ENCODE measurements around the gene POU5F1. TPM values are rescaled to one million over a fixed set of nuclear protein-coding genes. Genes with fewer than 3 reads are reported as not detected.

Gene POU5F1
- total RNA-seq, 1 experiment from 2014 or later: 1.1 TPM

DNA sequence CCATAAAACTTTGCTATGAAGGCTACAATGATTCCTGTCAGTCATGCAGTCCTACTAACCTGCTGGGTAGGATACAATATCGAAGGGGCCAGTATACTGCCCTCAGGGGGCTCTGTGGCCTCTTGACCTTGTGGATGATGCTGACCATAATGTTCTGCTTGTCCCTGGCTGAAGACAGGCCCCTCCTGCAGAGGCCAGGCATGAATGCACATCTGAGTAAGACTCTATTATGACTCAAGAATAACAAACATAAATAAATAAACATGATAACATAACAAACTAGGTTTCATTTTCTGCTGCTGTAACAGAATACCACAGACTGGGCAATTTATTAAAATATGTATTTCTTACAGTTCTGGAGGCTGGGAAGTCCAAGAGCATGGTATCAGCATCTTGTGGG is 44.0 kb upstream of the POU5F1 start:
- BruUV-seq (replicated peaks): no TSS peak
- ATAC-seq (peak; percentile 93), DNase-seq (ENCODE audit: low read depth, low spot score) (peak; percentile 20)
- Histone ChIP-seq H3K27ac (ENCODE audit: low read length) (no peak overlapping the region), H3K4me1 (ENCODE audit: control insufficient read depth, insufficient read depth, low read length) (no peaks in the 10 kb centered on the region), H3K4me3 (ENCODE audit: low read depth in 2 of 2, low read length in 2 of 2) (no peak overlapping the region), H3K9me3 (ENCODE audit: control insufficient read depth, insufficient read depth, low read depth, low read length) (no peaks in the 10 kb centered on the region; the same call in 1 of the 2 replicates), H3K36me3 (ENCODE audit: control insufficient read depth, insufficient read depth, low read length) (no peaks in the 10 kb centered on the region), H3K27me3 (ENCODE audit: control insufficient read depth, insufficient read depth, low read length) (no peaks in the 10 kb centered on the region)
- intact Hi-C loops (cut with micrococcal nuclease; ENCODE audit: unreplicated experiment): no loop called here
- POLR2A ChIA-PET: interaction anchor here (0.5 kb wide), 1 partner anchor 308 kb away, joined by 3 read pairs; no protein-coding TSS in a partner anchor
- CTCF ChIA-PET: no interaction called here
- in situ Hi-C loops (cut with HindIII; ENCODE audit: low pct_unique_long_range_greater_than_20kb, low sequenced_read_pairs): no loop called here
- TF ChIP-seq SIN3A (IDR thresholded peaks at IDR 0.05; ENCODE audit: borderline replicate concordance, insufficient read depth, low read depth, low read length): no peak
- TF ChIP-seq, protein P1, sequence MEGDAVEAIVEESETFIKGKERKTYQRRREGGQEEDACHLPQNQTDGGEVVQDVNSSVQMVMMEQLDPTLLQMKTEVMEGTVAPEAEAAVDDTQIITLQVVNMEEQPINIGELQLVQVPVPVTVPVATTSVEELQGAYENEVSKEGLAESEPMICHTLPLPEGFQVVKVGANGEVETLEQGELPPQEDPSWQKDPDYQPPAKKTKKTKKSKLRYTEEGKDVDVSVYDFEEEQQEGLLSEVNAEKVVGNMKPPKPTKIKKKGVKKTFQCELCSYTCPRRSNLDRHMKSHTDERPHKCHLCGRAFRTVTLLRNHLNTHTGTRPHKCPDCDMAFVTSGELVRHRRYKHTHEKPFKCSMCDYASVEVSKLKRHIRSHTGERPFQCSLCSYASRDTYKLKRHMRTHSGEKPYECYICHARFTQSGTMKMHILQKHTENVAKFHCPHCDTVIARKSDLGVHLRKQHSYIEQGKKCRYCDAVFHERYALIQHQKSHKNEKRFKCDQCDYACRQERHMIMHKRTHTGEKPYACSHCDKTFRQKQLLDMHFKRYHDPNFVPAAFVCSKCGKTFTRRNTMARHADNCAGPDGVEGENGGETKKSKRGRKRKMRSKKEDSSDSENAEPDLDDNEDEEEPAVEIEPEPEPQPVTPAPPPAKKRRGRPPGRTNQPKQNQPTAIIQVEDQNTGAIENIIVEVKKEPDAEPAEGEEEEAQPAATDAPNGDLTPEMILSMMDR (IDR thresholded peaks at IDR 0.05): no peak
- TF ChIP-seq, protein P2, sequence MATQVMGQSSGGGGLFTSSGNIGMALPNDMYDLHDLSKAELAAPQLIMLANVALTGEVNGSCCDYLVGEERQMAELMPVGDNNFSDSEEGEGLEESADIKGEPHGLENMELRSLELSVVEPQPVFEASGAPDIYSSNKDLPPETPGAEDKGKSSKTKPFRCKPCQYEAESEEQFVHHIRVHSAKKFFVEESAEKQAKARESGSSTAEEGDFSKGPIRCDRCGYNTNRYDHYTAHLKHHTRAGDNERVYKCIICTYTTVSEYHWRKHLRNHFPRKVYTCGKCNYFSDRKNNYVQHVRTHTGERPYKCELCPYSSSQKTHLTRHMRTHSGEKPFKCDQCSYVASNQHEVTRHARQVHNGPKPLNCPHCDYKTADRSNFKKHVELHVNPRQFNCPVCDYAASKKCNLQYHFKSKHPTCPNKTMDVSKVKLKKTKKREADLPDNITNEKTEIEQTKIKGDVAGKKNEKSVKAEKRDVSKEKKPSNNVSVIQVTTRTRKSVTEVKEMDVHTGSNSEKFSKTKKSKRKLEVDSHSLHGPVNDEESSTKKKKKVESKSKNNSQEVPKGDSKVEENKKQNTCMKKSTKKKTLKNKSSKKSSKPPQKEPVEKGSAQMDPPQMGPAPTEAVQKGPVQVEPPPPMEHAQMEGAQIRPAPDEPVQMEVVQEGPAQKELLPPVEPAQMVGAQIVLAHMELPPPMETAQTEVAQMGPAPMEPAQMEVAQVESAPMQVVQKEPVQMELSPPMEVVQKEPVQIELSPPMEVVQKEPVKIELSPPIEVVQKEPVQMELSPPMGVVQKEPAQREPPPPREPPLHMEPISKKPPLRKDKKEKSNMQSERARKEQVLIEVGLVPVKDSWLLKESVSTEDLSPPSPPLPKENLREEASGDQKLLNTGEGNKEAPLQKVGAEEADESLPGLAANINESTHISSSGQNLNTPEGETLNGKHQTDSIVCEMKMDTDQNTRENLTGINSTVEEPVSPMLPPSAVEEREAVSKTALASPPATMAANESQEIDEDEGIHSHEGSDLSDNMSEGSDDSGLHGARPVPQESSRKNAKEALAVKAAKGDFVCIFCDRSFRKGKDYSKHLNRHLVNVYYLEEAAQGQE (IDR thresholded peaks at IDR 0.05; ENCODE audit: insufficient read depth in 1 of 2, low read depth in 2 of 2, low read length in 1 of 2): no peak
- TF ChIP-seq TCF7L2 (IDR thresholded peaks at IDR 0.05; ENCODE audit: low read depth, low read length): no peak
- TF ChIP-seq POLR2AphosphoS5 (IDR thresholded peaks at IDR 0.05; ENCODE audit: low read depth, low read length): no peak

DNA sequence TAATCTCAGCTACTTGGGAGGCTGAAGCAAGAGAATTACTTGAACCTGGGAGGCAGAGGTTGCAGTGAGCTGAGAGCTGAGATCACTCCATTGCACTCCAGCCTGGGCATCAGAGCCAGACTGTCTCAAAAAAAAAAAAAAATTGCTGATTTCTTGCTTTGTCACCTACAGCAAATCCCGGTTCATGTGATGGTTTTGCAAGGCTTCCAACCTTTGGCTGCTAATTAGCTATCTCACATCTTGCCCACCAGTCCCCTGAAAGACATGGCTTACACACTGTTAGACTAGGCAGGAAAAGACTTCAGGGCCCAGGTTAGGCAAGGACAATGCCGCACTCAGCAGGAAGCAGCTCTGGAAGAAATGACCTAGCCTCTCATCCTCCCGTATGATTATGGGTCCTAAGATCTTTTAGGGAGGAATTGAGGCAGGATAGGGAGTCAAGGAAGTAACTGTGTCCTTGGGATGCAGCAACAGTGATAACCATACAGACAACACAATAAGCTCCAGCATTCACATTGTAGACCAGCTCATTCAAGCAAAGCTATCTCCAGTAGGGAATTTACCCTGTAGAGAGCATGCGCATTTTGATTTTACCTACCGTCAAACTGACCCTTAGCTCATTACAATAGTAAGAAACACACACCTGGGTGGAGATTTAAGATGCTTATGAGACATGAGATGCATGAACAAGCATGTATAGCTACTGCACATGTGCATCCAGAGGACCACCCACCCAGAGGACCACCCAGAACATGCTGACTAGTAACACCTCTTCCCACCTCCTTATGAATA is 40.5 kb upstream of the POU5F1 start:
- Histone ChIP-seq H3K36me3 (ENCODE audit: control insufficient read depth, insufficient read depth, low read length) (no peaks in the 10 kb centered on the region), H3K27ac (ENCODE audit: low read length) (no peak overlapping the region), H3K4me1 (ENCODE audit: control insufficient read depth, insufficient read depth, low read length) (no peaks in the 10 kb centered on the region), H3K4me3 (ENCODE audit: low read depth in 2 of 2, low read length in 2 of 2) (no peak overlapping the region), H3K9me3 (ENCODE audit: control insufficient read depth, insufficient read depth, low read depth, low read length) (no peaks in the 10 kb centered on the region), H3K27me3 (ENCODE audit: control insufficient read depth, insufficient read depth, low read length) (no peaks in the 10 kb centered on the region)
- BruUV-seq (replicated peaks): no TSS peak
- intact Hi-C loops (cut with micrococcal nuclease; ENCODE audit: unreplicated experiment) (no loop called here), in situ Hi-C loops (cut with HindIII; ENCODE audit: low pct_unique_long_range_greater_than_20kb, low sequenced_read_pairs) (no loop called here)
- ChIA-PET POLR2A (interaction anchor here (0.7 kb wide), 1 partner anchor 17 kb away, joined by 3 read pairs; no protein-coding TSS in a partner anchor), CTCF (no interaction called here)
- TF ChIP-seq, protein P2 (IDR thresholded peaks at IDR 0.05; ENCODE audit: insufficient read depth in 1 of 2, low read depth in 2 of 2, low read length in 1 of 2): no peak
- TF ChIP-seq POLR2AphosphoS5 (IDR thresholded peaks at IDR 0.05; ENCODE audit: low read depth, low read length): no peak
- TF ChIP-seq SIN3A (IDR thresholded peaks at IDR 0.05; ENCODE audit: borderline replicate concordance, insufficient read depth, low read depth, low read length): no peak
- TF ChIP-seq, protein P1 (IDR thresholded peaks at IDR 0.05): no peak
- TF ChIP-seq TCF7L2 (IDR thresholded peaks at IDR 0.05; ENCODE audit: low read depth, low read length): no peak
- ATAC-seq (no peak), DNase-seq (ENCODE audit: low read depth, low spot score) (no peak)

Measured in Panc1 (cell line).